CD14-positive monocyte (primary cell): ENCODE data around the gene PELI1. TPM values are rescaled to one million over a fixed set of nuclear protein-coding genes. Genes with fewer than 3 reads are reported as not detected.

Source experiments
- DNase-seq, 3 donors: peaks; one replicate each; pipeline ENCODE4 v3.0.0-alpha.2; 2011 to 2022
- H2AFZ ChIP-seq: 2 replicates; pipeline ENCODE4 v1.6.0; 2012; ENCODE audit warnings: mild to moderate bottlenecking, low read depth, low read length, inconsistent platforms; ENCODE audit not compliant: insufficient read depth, poor library complexity, severe bottlenecking
- H3K27ac ChIP-seq, 2 donors: 1 replicate in 1 of 2; 2 replicates in 1 of 2; pipeline ENCODE4 v1.5.1; 2012 to 2013; ENCODE audit warnings: low read length in 2 of 2, control low read depth in 1 of 2, inconsistent platforms in 1 of 2, low read depth in 1 of 2, mild to moderate bottlenecking in 1 of 2
- H3K27me3 ChIP-seq, 2 donors: one replicate each; pipeline versions ENCODE4 v1.6.0 to v1.6.1; 2011 to 2013; ENCODE audit warnings: low read length in 2 of 2; ENCODE audit not compliant: control insufficient read depth in 2 of 2, insufficient read depth in 2 of 2
- H3K36me3 ChIP-seq, 2 donors: replicated peaks in 1 of 2; 1 replicate in 1 of 2; 2 replicates in 1 of 2; pipeline versions ENCODE4 v1.5.1 to v1.6.1; 2012 to 2013; ENCODE audit warnings: low read length in 2 of 2, control low read depth in 1 of 2, inconsistent platforms in 1 of 2, mild to moderate bottlenecking in 1 of 2; ENCODE audit not compliant: insufficient read depth in 2 of 2, control insufficient read depth in 1 of 2
- H3K4me1 ChIP-seq, 2 donors: 1 replicate in 1 of 2; 2 replicates in 1 of 2; pipeline versions ENCODE4 v1.5.1 to v1.6.1; 2012 to 2013; ENCODE audit warnings: low read length in 2 of 2, control low read depth in 1 of 2, inconsistent platforms in 1 of 2, mild to moderate bottlenecking in 1 of 2, moderate library complexity in 1 of 2; ENCODE audit not compliant: insufficient read depth in 2 of 2, control insufficient read depth in 1 of 2
- H3K4me2 ChIP-seq: replicated peaks from 2 replicates; pipeline ENCODE3; 2012; ENCODE audit warnings: low read length, moderate library complexity, mild to moderate bottlenecking; ENCODE audit not compliant: poor library complexity, severe bottlenecking; ENCODE audit errors: extremely low read depth
- H3K4me3 ChIP-seq, 3 experiments: fragments of 200-600 bp in 1 of 3; sonication (generic) in 1 of 3; replicated peaks in 1 of 3; 1 replicate in 2 of 3; 2 replicates in 1 of 3; pipeline ENCODE4 v1.5.1; 2011 to 2013; ENCODE audit warnings: low read length in 3 of 3, mild to moderate bottlenecking in 3 of 3, control low read depth in 2 of 3, low read depth in 2 of 3, inconsistent platforms in 1 of 3, moderate library complexity in 1 of 3
- H3K79me2 ChIP-seq: 2 replicates; pipeline ENCODE4 v1.6.0; 2012; ENCODE audit warnings: mild to moderate bottlenecking, control low read depth, inconsistent platforms, low read length, moderate library complexity; ENCODE audit not compliant: insufficient read depth
- H3K9ac ChIP-seq: 2 replicates; pipeline ENCODE4 v1.6.0; 2017; ENCODE audit warnings: low read length, mild to moderate bottlenecking; ENCODE audit not compliant: insufficient read depth, poor library complexity, severe bottlenecking
- H3K9me3 ChIP-seq, 2 donors: replicated peaks in 1 of 2; 1 replicate in 1 of 2; 2 replicates in 1 of 2; pipeline versions ENCODE4 v1.5.1 to v1.6.1; 2012 to 2013; ENCODE audit warnings: low read length in 2 of 2, control low read depth in 1 of 2; ENCODE audit not compliant: control insufficient read depth in 1 of 2, insufficient read depth in 1 of 2
- H4K20me1 ChIP-seq: 2 replicates; pipeline ENCODE4 v1.6.0; 2012; ENCODE audit warnings: mild to moderate bottlenecking, low read length, control low read depth, moderate library complexity; ENCODE audit not compliant: insufficient read depth
- H3K27ac Mint-ChIP-seq, 7 donors: one replicate each; pipeline ENCODE4 v1.8.0; 2020; ENCODE audit warnings: mild to moderate bottlenecking in 7 of 7, mixed read lengths in 7 of 7, moderate library complexity in 6 of 7, inconsistent platforms in 2 of 7
- H3K27me3 Mint-ChIP-seq, 3 donors: one replicate each; pipeline ENCODE4 v1.8.0; 2021 to 2022; ENCODE audit warnings: low read depth in 3 of 3, mild to moderate bottlenecking in 3 of 3, mixed read lengths in 3 of 3, moderate library complexity in 3 of 3, inconsistent platforms in 1 of 3
- H3K36me3 Mint-ChIP-seq, 2 donors: one replicate each; pipeline ENCODE4 v1.8.0; 2020; ENCODE audit warnings: mixed read lengths in 2 of 2, inconsistent platforms in 1 of 2, mild to moderate bottlenecking in 1 of 2
- H3K4me1 Mint-ChIP-seq: one replicate; pipeline ENCODE4 v1.8.0; 2020; ENCODE audit warnings: mild to moderate bottlenecking, mixed read lengths
- H3K4me3 Mint-ChIP-seq, 2 donors: one replicate each; pipeline ENCODE4 v1.8.0; 2020; ENCODE audit warnings: mild to moderate bottlenecking in 2 of 2, mixed read lengths in 2 of 2, moderate library complexity in 1 of 2
- H3K9me3 Mint-ChIP-seq, 7 donors: one replicate each; pipeline ENCODE4 v1.8.0; 2020 to 2022; ENCODE audit warnings: mixed read lengths in 7 of 7, mild to moderate bottlenecking in 6 of 7, moderate library complexity in 6 of 7, inconsistent platforms in 2 of 7
- WGBS: methylation state at CpG from one replicate; pipeline ENCODE4 v1.1.5; 2013; ENCODE audit warnings: missing lambda C conversion rate; ENCODE audit not compliant: insufficient coverage; 5-methylcytosine and 5-hydroxymethylcytosine counted together
- intact Hi-C, 2 donors: fragments of 100-400 bp; cut with micrococcal nuclease; formaldehyde crosslinking; loops; one replicate each; pipeline versions ENCODE4 v1.15.0 to v1.15.1; 2023
- polyA plus RNA-seq, 3 donors: library from polyadenylated mRNA; depleted of rRNA in 1 of 3; unstranded in 2 of 3; stranded (reverse) in 1 of 3; fragments of 300-500 nt in 2 of 3; fragments of >200 nt in 1 of 3; fragmentation: Illumina TruSeq in 2 of 3; gene quantifications; 1 replicate in 2 of 3; 2 replicates in 1 of 3; pipeline ENCODE4 v1.2.3, GENCODE V29; 2012 to 2021
- TF ChIP-seq, protein P1 (sequence below): fragments of 200-600 bp; IDR thresholded peaks from one replicate; pipeline ENCODE4 v1.8.0; 2022; ENCODE audit warnings: antibody characterized with exemption, mild to moderate bottlenecking

The PELI1 gene
- polyA plus RNA-seq, 3 donors, result 44.7 to 106 (median 53.6) TPM

DNA sequence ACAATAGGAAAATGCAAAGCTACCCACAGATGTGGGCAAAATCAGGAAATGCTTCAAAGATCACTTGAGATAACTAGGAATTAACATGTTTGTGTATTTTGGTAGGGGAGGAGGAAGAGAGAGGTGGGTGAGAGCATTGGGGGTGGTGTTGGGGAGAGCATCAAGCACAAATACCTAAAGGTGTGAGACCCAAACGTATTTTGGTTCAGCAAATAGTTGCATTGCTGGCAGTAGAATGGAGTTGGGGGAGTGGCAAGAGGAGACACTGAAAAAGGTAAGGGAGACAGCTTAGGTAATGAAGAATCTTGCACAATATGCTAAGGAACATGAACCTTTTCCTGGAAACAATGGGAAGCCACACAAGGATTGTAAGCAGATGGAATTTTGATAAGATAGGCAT, 1.5 kb upstream of the PELI1 start:
- intact Hi-C loops, result loop anchor here in 1 of 2 donors (10.0 kb wide), 1 partner anchor 119 kb away; no protein-coding TSS in a partner anchor
- H3K27ac Mint-ChIP-seq, result no peak overlapping the region
- Histone ChIP-seq H3K79me2 (peaks cover 35% of the 10 kb centered on the region), H3K4me2 (no peak overlapping the region), H3K27me3 (no peaks in the 10 kb centered on the region), H3K9me3 (no peaks in the 10 kb centered on the region), H3K4me3 (no peak overlapping the region), H3K4me1 (peaks cover 14 to 29% of the 10 kb centered on the region in 2 donors), H3K27ac (no peak overlapping the region), H4K20me1 (peaks cover 29% of the 10 kb centered on the region), H3K36me3 (peaks cover 0 to under 1% of the 10 kb centered on the region in 2 donors), H3K9ac (no peak overlapping the region), H2AFZ (no peak overlapping the region)
- WGBS, result 86% methylated on average over 1 of the region's 1 CpG
- peaks cover 20% of the 10 kb centered on the region for H3K4me1 Mint-ChIP-seq
- H3K4me3 Mint-ChIP-seq, result no peak overlapping the region
- peaks cover 8% of the 10 kb centered on the region in 2 donors for H3K36me3 Mint-ChIP-seq
- H3K9me3 Mint-ChIP-seq, result no peaks in the 10 kb centered on the region
- TF ChIP-seq, protein P1, sequence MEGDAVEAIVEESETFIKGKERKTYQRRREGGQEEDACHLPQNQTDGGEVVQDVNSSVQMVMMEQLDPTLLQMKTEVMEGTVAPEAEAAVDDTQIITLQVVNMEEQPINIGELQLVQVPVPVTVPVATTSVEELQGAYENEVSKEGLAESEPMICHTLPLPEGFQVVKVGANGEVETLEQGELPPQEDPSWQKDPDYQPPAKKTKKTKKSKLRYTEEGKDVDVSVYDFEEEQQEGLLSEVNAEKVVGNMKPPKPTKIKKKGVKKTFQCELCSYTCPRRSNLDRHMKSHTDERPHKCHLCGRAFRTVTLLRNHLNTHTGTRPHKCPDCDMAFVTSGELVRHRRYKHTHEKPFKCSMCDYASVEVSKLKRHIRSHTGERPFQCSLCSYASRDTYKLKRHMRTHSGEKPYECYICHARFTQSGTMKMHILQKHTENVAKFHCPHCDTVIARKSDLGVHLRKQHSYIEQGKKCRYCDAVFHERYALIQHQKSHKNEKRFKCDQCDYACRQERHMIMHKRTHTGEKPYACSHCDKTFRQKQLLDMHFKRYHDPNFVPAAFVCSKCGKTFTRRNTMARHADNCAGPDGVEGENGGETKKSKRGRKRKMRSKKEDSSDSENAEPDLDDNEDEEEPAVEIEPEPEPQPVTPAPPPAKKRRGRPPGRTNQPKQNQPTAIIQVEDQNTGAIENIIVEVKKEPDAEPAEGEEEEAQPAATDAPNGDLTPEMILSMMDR, result no peak
- no peak for DNase-seq
- H3K27me3 Mint-ChIP-seq, result peaks cover 0 to 3% (median 0%) of the 10 kb centered on the region in 3 donors

DNA sequence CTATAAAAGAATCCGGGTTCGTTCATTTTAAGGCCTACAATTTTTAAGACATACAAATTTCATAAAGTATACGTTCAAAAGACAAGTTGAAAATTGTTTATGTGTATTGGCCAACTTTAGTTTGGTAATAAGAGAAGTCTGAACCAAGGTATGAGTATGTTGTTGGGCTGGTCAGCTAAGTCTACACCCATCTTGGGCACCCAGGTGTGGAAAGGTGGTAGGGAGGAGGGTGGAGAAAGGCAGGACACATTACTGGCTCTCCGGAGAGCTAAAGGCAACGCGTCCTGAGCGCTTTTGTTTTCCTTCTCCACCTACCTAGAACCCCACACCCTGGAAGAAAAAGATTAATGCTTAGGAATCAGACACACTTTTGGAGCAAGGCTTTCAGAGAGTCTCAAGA, 899 bp upstream of the PELI1 start:
- peaks cover 14 to 35% of the 10 kb centered on the region in 2 donors for H3K4me1 ChIP-seq
- H2AFZ ChIP-seq, result no peak overlapping the region
- no peak overlapping the region for H3K9ac ChIP-seq
- peaks cover 41% of the 10 kb centered on the region for H3K79me2 ChIP-seq
- H3K4me3 Mint-ChIP-seq, result no peak overlapping the region
- H3K27me3 ChIP-seq, result no peaks in the 10 kb centered on the region
- WGBS, result no CpG with 5 or more reads among the region's 7 CpGs
- H3K9me3 ChIP-seq, result no peaks in the 10 kb centered on the region
- peaks cover 26% of the 10 kb centered on the region for H3K4me1 Mint-ChIP-seq
- H3K9me3 Mint-ChIP-seq, result no peaks in the 10 kb centered on the region
- no peak overlapping the region for H3K27ac Mint-ChIP-seq
- TF ChIP-seq, protein P1, result no peak
- peaks cover 0 to 6% of the 10 kb centered on the region in 2 donors for H3K36me3 ChIP-seq
- intact Hi-C loops, result loop anchor here in 1 of 2 donors (10.0 kb wide), 1 partner anchor 120 kb away; no protein-coding TSS in a partner anchor
- H3K27ac ChIP-seq, result no peak overlapping the region
- peaks cover 0 to 3% (median 0%) of the 10 kb centered on the region in 3 donors for H3K27me3 Mint-ChIP-seq
- H3K36me3 Mint-ChIP-seq, result peaks cover 13 to 14% of the 10 kb centered on the region in 2 donors
- no peak for DNase-seq
- peak overlapping the region; percentile 77 for H3K4me2 ChIP-seq
- peaks cover 35% of the 10 kb centered on the region for H4K20me1 ChIP-seq
- H3K4me3 ChIP-seq, result no peak overlapping the region
